HT-29 (cell line): Measurements from ENCODE around the gene PRKAA2. TPM values are rescaled to one million over a fixed set of nuclear protein-coding genes. Genes with fewer than 3 reads are reported as not detected.
"Not testable (repeated sequence)": the region's sequence is repeated elsewhere in the genome, so short reads cannot be mapped to it uniquely, and the experiment has no call there.

Experiments used
- DNase-seq: peaks from one replicate; pipeline ENCODE4 v3.0.0-alpha.2; 2015; ENCODE audit warnings: low spot score
- total RNA-seq: library from RNA; depleted of rRNA; stranded (reverse); fragments of >200 nt; shearing (Covaris generic); gene quantifications from 2 replicates; pipeline ENCODE4 v1.2.3, GENCODE V29; 2014; rRNA removed

The PRKAA2 gene
- total RNA-seq = not detected in 2 replicates

GRCh38 chr1:56644919-56645676, at the start of gene PRKAA2:
Gene PRKAA2, plus strand, starts transcription at chr1:56645314. Its CDS starts 74 bp downstream, at chr1:56645388.
- DNase-seq = no peak

- not testable (repeated sequence) for DNase-seq
Observed at GRCh38 chr1:56595397-56596191, 49.5 kb upstream of the PRKAA2 start.

GRCh38 chr1:56610097-56610496, 35.0 kb upstream of the PRKAA2 start:
- not testable (repeated sequence) for DNase-seq

GRCh38 chr1:56610770-56611169, 34.3 kb upstream of the PRKAA2 start:
- not testable (repeated sequence) for DNase-seq

GRCh38 chr1:56617141-56617540, 28.0 kb upstream of the PRKAA2 start:
- no peak for DNase-seq

- DNase-seq = no peak
Observed at GRCh38 chr1:56625819-56626440, 19.2 kb upstream of the PRKAA2 start.

GRCh38 chr1:56626546-56626945, 18.6 kb upstream of the PRKAA2 start:
- no peak for DNase-seq

GRCh38 chr1:56627019-56627635, 18.0 kb upstream of the PRKAA2 start:
- DNase-seq = no peak

- no peak for DNase-seq
Observed at GRCh38 chr1:56627636-56628039, 17.5 kb upstream of the PRKAA2 start.

- DNase-seq = no peak
Observed at GRCh38 chr1:56630786-56631185, 14.3 kb upstream of the PRKAA2 start.

GRCh38 chr1:56631901-56632300, 13.2 kb upstream of the PRKAA2 start:
- DNase-seq = no peak

- DNase-seq = no peak
Observed at GRCh38 chr1:56634981-56635380, 10.1 kb upstream of the PRKAA2 start.

- no peak for DNase-seq
Observed at GRCh38 chr1:56638248-56638647, 6.9 kb upstream of the PRKAA2 start.

- no peak for DNase-seq
Observed at GRCh38 chr1:56639211-56639610, 5.9 kb upstream of the PRKAA2 start.

GRCh38 chr1:56643661-56644060, 1.5 kb upstream of the PRKAA2 start:
- DNase-seq = no peak

- no peak for DNase-seq
Observed at GRCh38 chr1:56644064-56644918, 823 bp upstream of the PRKAA2 start.

- DNase-seq = no peak
Observed at GRCh38 chr1:56645677-56646305, 677 bp downstream of the PRKAA2 start.

- DNase-seq = no peak
Observed at GRCh38 chr1:56646611-56647010, 1.5 kb downstream of the PRKAA2 start.

GRCh38 chr1:56647106-56647505, 2.0 kb downstream of the PRKAA2 start:
- no peak for DNase-seq

GRCh38 chr1:56648546-56648945, 3.4 kb downstream of the PRKAA2 start:
- no peak for DNase-seq
